ENCODE results near the gene LHFPL6. TPM values are rescaled to one million over a fixed set of nuclear protein-coding genes. Genes with fewer than 3 reads are reported as not detected.

LHFPL6 gene
- polyA plus RNA-seq, 2 of the 4 experiments (the other 2 are of a cell fraction), result 1.7 to 5.4 TPM

GRCh38 chr13:39379667-39380655 is 223.0 kb downstream of the LHFPL6 start:
- ATAC-seq (no peak), FAIRE-seq (no peak)
- WGBS (ENCODE audit: missing lambda C conversion rate), result 47% methylated on average over 4 of the region's 4 CpGs

GRCh38 chr13:39379118-39379517 is 223.9 kb downstream of the LHFPL6 start:
- Histone ChIP-seq H3K4me2 (no peak overlapping the region), H3K9me3 (no peaks in the 10 kb centered on the region), H3K27ac (no peak overlapping the region), H3K4me3 (no peak overlapping the region), H3K4me1 (no peaks in the 10 kb centered on the region)
- DNase-seq (ENCODE audit: low read depth in 1 of 2, low spot score in 1 of 2) (no peak), ATAC-seq (no peak), FAIRE-seq (no peak)
- TF ChIP-seq SREBF2 (IDR thresholded peaks at IDR 0.05) (no peak), TP53 (CRISPR knock-in tag; IDR thresholded peaks at IDR 0.05) (no peak), CHD4 (IDR thresholded peaks at IDR 0.05; ENCODE audit: borderline replicate concordance) (no peak), RCOR1 (IDR thresholded peaks at IDR 0.05; ENCODE audit: low read depth, low read length) (no peak), CEBPB (IDR thresholded peaks at IDR 0.05) (no peak), ZFP36 (IDR thresholded peaks at IDR 0.05; ENCODE audit: borderline replicate concordance, partially characterized antibody) (no peak), KDM5A (IDR thresholded peaks at IDR 0.05) (no peak), EHF (CRISPR knock-in tag; IDR thresholded peaks at IDR 0.05) (no peak), TFCP2L1 (CRISPR knock-in tag; IDR thresholded peaks at IDR 0.05) (no peak), CBX2 (IDR thresholded peaks at IDR 0.05; ENCODE audit: borderline replicate concordance, low read depth) (no peak), HEYL (CRISPR knock-in tag; IDR thresholded peaks at IDR 0.05) (no peak), USF2 (IDR thresholded peaks at IDR 0.05) (no peak), MYC (IDR thresholded peaks at IDR 0.05; ENCODE audit: borderline replicate concordance, low read length) (no peak), HES2 (IDR thresholded peaks at IDR 0.05) (no peak), CHD2 (IDR thresholded peaks at IDR 0.05; ENCODE audit: low read length, partially characterized antibody) (no peak), POLR2AphosphoS2 (conservative IDR thresholded peaks at IDR 0.05; ENCODE audit: low read length) (no peak), NR3C1 (IDR thresholded peaks at IDR 0.05) (no peak), JUN (IDR thresholded peaks at IDR 0.05) (no peak)
- ChIA-PET POLR2A (no interaction called here), CTCF (no interaction called here)
- 7% methylated on average over 2 of the region's 2 CpGs for WGBS (ENCODE audit: missing lambda C conversion rate)

More at GRCh38 chr13:39379667-39380655, 223.0 kb downstream of the LHFPL6 start:
- no peaks in the 10 kb centered on the region for H3K4me1 ChIP-seq
- peak; percentile 72 for TF ChIP-seq MAFK (IDR thresholded peaks at IDR 0.05; ENCODE audit: partially characterized antibody)
- no peak for TF ChIP-seq PBX3 (IDR thresholded peaks at IDR 0.05)
- H3K4me2 ChIP-seq, result no peak overlapping the region
- no peak overlapping the region for H3K4me3 ChIP-seq
- POLR2A ChIA-PET, result no interaction called here
- CTCF ChIA-PET, result no interaction called here
- H3K27ac ChIP-seq, result no peak overlapping the region
- H3K9me3 ChIP-seq, result no peaks in the 10 kb centered on the region
- no peak for DNase-seq (ENCODE audit: low read depth in 1 of 2, low spot score in 1 of 2)

GRCh38 chr13:39378306-39378705 is 224.7 kb downstream of the LHFPL6 start:
- H3K4me3 ChIP-seq, result no peak overlapping the region
- no peak for FAIRE-seq
- no peaks in the 10 kb centered on the region for H3K4me1 ChIP-seq
- ChIA-PET CTCF (no interaction called here), POLR2A (no interaction called here)
- no peak for ATAC-seq
- no peak for TF ChIP-seq ZNF302 (CRISPR knock-in tag; IDR thresholded peaks at IDR 0.05)
- TF ChIP-seq ZSCAN20 (CRISPR knock-in tag; IDR thresholded peaks at IDR 0.05), result no peak
- no peak for TF ChIP-seq RCOR1 (IDR thresholded peaks at IDR 0.05; ENCODE audit: low read depth, low read length)
- no peak for TF ChIP-seq KDM5A (IDR thresholded peaks at IDR 0.05)
- no peak for TF ChIP-seq PBX3 (IDR thresholded peaks at IDR 0.05)
- no peak for TF ChIP-seq EP300 (IDR thresholded peaks at IDR 0.05)
- TF ChIP-seq HOXA7 (CRISPR knock-in tag; IDR thresholded peaks at IDR 0.05), result no peak
- TF ChIP-seq FOSB (CRISPR knock-in tag; IDR thresholded peaks at IDR 0.05), result no peak
- no peak for TF ChIP-seq USF2 (IDR thresholded peaks at IDR 0.05)
- TF ChIP-seq HOXB5 (CRISPR knock-in tag; IDR thresholded peaks at IDR 0.05), result no peak
- H3K9me3 ChIP-seq, result no peaks in the 10 kb centered on the region
- no peak overlapping the region for H3K4me2 ChIP-seq
- no peak for DNase-seq (ENCODE audit: low read depth in 1 of 2, low spot score in 1 of 2)
- H3K27ac ChIP-seq, result no peak overlapping the region
- WGBS (ENCODE audit: missing lambda C conversion rate), result 40% methylated on average over 2 of the region's 2 CpGs
